Measurements from ENCODE around the gene SUFU.

GRCh38 chr10:102555781-102556328 is 52.1 kb downstream of the SUFU start:
- TF ChIP-seq, protein P1, sequence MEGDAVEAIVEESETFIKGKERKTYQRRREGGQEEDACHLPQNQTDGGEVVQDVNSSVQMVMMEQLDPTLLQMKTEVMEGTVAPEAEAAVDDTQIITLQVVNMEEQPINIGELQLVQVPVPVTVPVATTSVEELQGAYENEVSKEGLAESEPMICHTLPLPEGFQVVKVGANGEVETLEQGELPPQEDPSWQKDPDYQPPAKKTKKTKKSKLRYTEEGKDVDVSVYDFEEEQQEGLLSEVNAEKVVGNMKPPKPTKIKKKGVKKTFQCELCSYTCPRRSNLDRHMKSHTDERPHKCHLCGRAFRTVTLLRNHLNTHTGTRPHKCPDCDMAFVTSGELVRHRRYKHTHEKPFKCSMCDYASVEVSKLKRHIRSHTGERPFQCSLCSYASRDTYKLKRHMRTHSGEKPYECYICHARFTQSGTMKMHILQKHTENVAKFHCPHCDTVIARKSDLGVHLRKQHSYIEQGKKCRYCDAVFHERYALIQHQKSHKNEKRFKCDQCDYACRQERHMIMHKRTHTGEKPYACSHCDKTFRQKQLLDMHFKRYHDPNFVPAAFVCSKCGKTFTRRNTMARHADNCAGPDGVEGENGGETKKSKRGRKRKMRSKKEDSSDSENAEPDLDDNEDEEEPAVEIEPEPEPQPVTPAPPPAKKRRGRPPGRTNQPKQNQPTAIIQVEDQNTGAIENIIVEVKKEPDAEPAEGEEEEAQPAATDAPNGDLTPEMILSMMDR (IDR thresholded peaks at IDR 0.05) = no peak
- no peak for TF ChIP-seq POLR2A (IDR thresholded peaks at IDR 0.05)

Measured in Peyer's patch (tissue), 4 donors.